SK-N-SH (cell line): ENCODE data around the gene SLC35F1. TPM values are rescaled to one million over a fixed set of nuclear protein-coding genes. Genes with fewer than 3 reads are reported as not detected.
A peak's percentile ranks its signal among the peaks of the same experiment; 100 is the strongest.

Experiments
- CTCF ChIA-PET: fragments of 300-600, 350-600 bp; formaldehyde crosslinking; extraction: SDS; loops from one replicate; lab custom pipeline; 2021; lab: Yijun Ruan, JAX
- POLR2A ChIA-PET: fragments of 350-600 bp; sonication (Branson Sonifier 250); formaldehyde crosslinking; extraction: SDS; loops from one replicate; lab custom pipeline; 2020; ENCODE audit warnings: antibody characterized with exemption, inconsistent platforms; lab: Yijun Ruan, JAX
- DNase-seq: peaks from one replicate; pipeline ENCODE4 v3.0.0; 2012
- H2AFZ ChIP-seq: fragments of 200-600 bp; sonication (generic); 2 replicates; pipeline ENCODE4 v1.8.1; 2016; ENCODE audit warnings: antibody characterized with exemption, mild to moderate bottlenecking, low read depth
- H3F3A ChIP-seq: fragments of 200-600 bp; sonication (generic); replicated peaks from 2 replicates; pipeline ENCODE3; 2016; ENCODE audit warnings: antibody characterized with exemption, mild to moderate bottlenecking; ENCODE audit not compliant: insufficient read depth
- H3K27ac ChIP-seq, 2 experiments: fragments of 200-500 bp in 1 of 2; fragments of 200-600 bp in 1 of 2; sonication (Bioruptor generic) in 1 of 2; sonication (generic), shearing (Covaris generic) in 1 of 2; 2 replicates each; pipeline versions ENCODE4 v1.5.1 to v1.6.1; 2014 to 2016; ENCODE audit warnings: low read depth in 2 of 2, inconsistent platforms in 1 of 2, low read length in 1 of 2, mild to moderate bottlenecking in 1 of 2, mixed read lengths in 1 of 2
- H3K27me3 ChIP-seq: fragments of 200-600 bp; sonication (generic), shearing (Covaris generic); 2 replicates; pipeline ENCODE4 v1.6.1; 2016; ENCODE audit warnings: mixed run types; ENCODE audit not compliant: insufficient read depth
- H3K36me3 ChIP-seq, 2 experiments: fragments of 200-500 bp in 1 of 2; fragments of 200-600 bp in 1 of 2; sonication (Bioruptor generic) in 1 of 2; sonication (generic) in 1 of 2; replicated peaks in 1 of 2; 2 replicates each; pipeline versions ENCODE3 to v1.5.1; 2014 to 2016; ENCODE audit warnings: low read length in 1 of 2, mild to moderate bottlenecking in 1 of 2; ENCODE audit not compliant: insufficient read depth in 2 of 2, control insufficient read depth in 1 of 2
- H3K4me1 ChIP-seq, 2 experiments: fragments of 200-500 bp in 1 of 2; fragments of 200-600 bp in 1 of 2; sonication (Bioruptor generic) in 1 of 2; sonication (generic), shearing (Covaris generic) in 1 of 2; 2 replicates each; pipeline versions ENCODE4 v1.5.1 to v1.6.1; 2014 to 2016; ENCODE audit warnings: low read depth in 1 of 2, low read length in 1 of 2, mixed run types in 1 of 2; ENCODE audit not compliant: insufficient read depth in 2 of 2, control insufficient read depth in 1 of 2
- H3K4me2 ChIP-seq: fragments of 200-600 bp; sonication (generic), shearing (Covaris generic); 2 replicates; pipeline ENCODE4 v1.6.1; 2017; ENCODE audit warnings: mixed run types
- H3K4me3 ChIP-seq, 2 experiments: fragments of 200-500 bp in 1 of 2; fragments of 200-600 bp in 1 of 2; sonication (Bioruptor generic) in 1 of 2; sonication (generic), shearing (Covaris generic) in 1 of 2; 2 replicates each; pipeline versions ENCODE4 v1.5.1 to v1.8.1; 2014 to 2016; ENCODE audit warnings: low read depth in 2 of 2, inconsistent platforms in 1 of 2, low read length in 1 of 2, mild to moderate bottlenecking in 1 of 2, mixed read lengths in 1 of 2, moderate library complexity in 1 of 2
- H3K79me2 ChIP-seq: fragments of 200-600 bp; sonication (generic); 2 replicates; pipeline ENCODE4 v1.8.1; 2017; ENCODE audit warnings: mild to moderate bottlenecking; ENCODE audit not compliant: insufficient read depth
- H3K9ac ChIP-seq: fragments of 200-600 bp; sonication (generic); 2 replicates; pipeline ENCODE4 v1.6.1; 2017; ENCODE audit warnings: mixed run types
- H3K9me2 ChIP-seq: fragments of 200-600 bp; sonication (generic); 2 replicates; pipeline ENCODE4 v1.6.1; 2017; ENCODE audit warnings: mixed run types
- H3K9me3 ChIP-seq: fragments of 200-600 bp; sonication (generic); 2 replicates; pipeline ENCODE4 v1.6.1; 2017; ENCODE audit warnings: mixed run types, mild to moderate bottlenecking, moderate library complexity
- H4K20me1 ChIP-seq: fragments of 200-600 bp; sonication (generic); 2 replicates; pipeline ENCODE4 v1.6.1; 2017; ENCODE audit warnings: mild to moderate bottlenecking, mixed run types; ENCODE audit not compliant: insufficient read depth
- ELF1 ChIP-seq: IDR thresholded peaks from 2 replicates; pipeline ENCODE4 v1.4.0; 2012
- EP300 ChIP-seq, 2 experiments: IDR thresholded peaks; 2 replicates each; pipeline versions ENCODE4 v1.4.0 to v1.6.1; 2012; ENCODE audit warnings: borderline replicate concordance in 1 of 2, low read depth in 1 of 2, low read length in 1 of 2
- FOXM1 ChIP-seq: IDR thresholded peaks from 2 replicates; pipeline ENCODE4 v1.4.0; 2012; ENCODE audit warnings: low read depth, mild to moderate bottlenecking
- GATA2 ChIP-seq: sonication (generic); formaldehyde crosslinking; IDR thresholded peaks from 2 replicates; pipeline ENCODE4 v1.5.0; 2020; ENCODE audit warnings: mild to moderate bottlenecking, missing genetic modification reagents
- MEF2A ChIP-seq: IDR thresholded peaks from 2 replicates; pipeline ENCODE4 v1.4.0; 2012; ENCODE audit warnings: low read depth, borderline replicate concordance
- MXI1 ChIP-seq: IDR thresholded peaks from 2 replicates; pipeline ENCODE4 v1.6.1; 2012; ENCODE audit warnings: mild to moderate bottlenecking, low read depth, low read length, improper control_type of control experiment
- NRF1 ChIP-seq: IDR thresholded peaks from 2 replicates; pipeline ENCODE4 v1.6.1; 2012; ENCODE audit warnings: low read depth, mild to moderate bottlenecking, low read length
- POLR2AphosphoS5 ChIP-seq: IDR thresholded peaks from 2 replicates; pipeline ENCODE4 v1.6.1; 2012; ENCODE audit warnings: low read depth, low read length
- RAD21 ChIP-seq: IDR thresholded peaks from 2 replicates; pipeline ENCODE4 v1.6.1; 2012; ENCODE audit warnings: mild to moderate bottlenecking, low read length
- RCOR1 ChIP-seq: fragments of 150-350 bp; IDR thresholded peaks from 2 replicates; pipeline ENCODE4 v1.6.1; 2017; ENCODE audit warnings: antibody characterized with exemption, low read length
- RFX5 ChIP-seq: IDR thresholded peaks from 2 replicates; pipeline ENCODE4 v1.6.1; 2012; ENCODE audit warnings: mild to moderate bottlenecking, improper control_type of control experiment, low read length
- TAF1 ChIP-seq: IDR thresholded peaks from 2 replicates; pipeline ENCODE4 v1.6.1; 2012; ENCODE audit warnings: low read depth, mild to moderate bottlenecking, low read length, moderate library complexity, borderline replicate concordance
- TCF12 ChIP-seq: IDR thresholded peaks from 2 replicates; pipeline ENCODE4 v1.4.0; 2012
- TEAD4 ChIP-seq: IDR thresholded peaks from 2 replicates; pipeline ENCODE4 v1.4.0; 2012; ENCODE audit warnings: mild to moderate bottlenecking, borderline replicate concordance; ENCODE audit not compliant: insufficient read depth
- YY1 ChIP-seq: IDR thresholded peaks from 2 replicates; pipeline ENCODE4 v1.4.0; 2012; ENCODE audit warnings: low read depth, mild to moderate bottlenecking
- WGBS: methylation state at CpG from one replicate; pipeline ENCODE4 v1.1.6; 2017; ENCODE audit warnings: low lambda C conversion rate; 5-methylcytosine and 5-hydroxymethylcytosine counted together
- polyA plus RNA-seq, 3 experiments: library from polyadenylated mRNA; depleted of rRNA; stranded (reverse); fragments of >200 nt; gene quantifications; 2 replicates each; pipeline ENCODE4 v1.2.3, GENCODE V29; 2012
- TF ChIP-seq, protein P1 (sequence below): fragments of 200-600 bp; sonication (generic); IDR thresholded peaks from 2 replicates; pipeline ENCODE4 v1.6.1; 2017; ENCODE audit warnings: antibody characterized with exemption, mild to moderate bottlenecking, moderate library complexity
- TF ChIP-seq, protein P2 (sequence below): fragments of 150-350 bp; IDR thresholded peaks from 2 replicates; pipeline ENCODE4 v1.6.1; 2017; ENCODE audit warnings: antibody characterized with exemption, low read length, low read depth, borderline replicate concordance
- TF ChIP-seq, protein P3 (sequence below): IDR thresholded peaks from 2 replicates; pipeline ENCODE4 v1.4.0; 2012; ENCODE audit warnings: low read depth
- TF ChIP-seq, protein P4 (sequence below): IDR thresholded peaks from 2 replicates; pipeline ENCODE4 v1.6.1; 2012; ENCODE audit warnings: mild to moderate bottlenecking, low read depth, low read length, moderate library complexity
- TF ChIP-seq, protein P5 (sequence below): IDR thresholded peaks from 2 replicates; pipeline ENCODE4 v1.4.0; 2012; ENCODE audit warnings: low read depth, borderline replicate concordance

SLC35F1 gene
- polyA plus RNA-seq, 1 of the 3 experiments (the other 2 are of a cell fraction): under 0.01 TPM

DNA sequence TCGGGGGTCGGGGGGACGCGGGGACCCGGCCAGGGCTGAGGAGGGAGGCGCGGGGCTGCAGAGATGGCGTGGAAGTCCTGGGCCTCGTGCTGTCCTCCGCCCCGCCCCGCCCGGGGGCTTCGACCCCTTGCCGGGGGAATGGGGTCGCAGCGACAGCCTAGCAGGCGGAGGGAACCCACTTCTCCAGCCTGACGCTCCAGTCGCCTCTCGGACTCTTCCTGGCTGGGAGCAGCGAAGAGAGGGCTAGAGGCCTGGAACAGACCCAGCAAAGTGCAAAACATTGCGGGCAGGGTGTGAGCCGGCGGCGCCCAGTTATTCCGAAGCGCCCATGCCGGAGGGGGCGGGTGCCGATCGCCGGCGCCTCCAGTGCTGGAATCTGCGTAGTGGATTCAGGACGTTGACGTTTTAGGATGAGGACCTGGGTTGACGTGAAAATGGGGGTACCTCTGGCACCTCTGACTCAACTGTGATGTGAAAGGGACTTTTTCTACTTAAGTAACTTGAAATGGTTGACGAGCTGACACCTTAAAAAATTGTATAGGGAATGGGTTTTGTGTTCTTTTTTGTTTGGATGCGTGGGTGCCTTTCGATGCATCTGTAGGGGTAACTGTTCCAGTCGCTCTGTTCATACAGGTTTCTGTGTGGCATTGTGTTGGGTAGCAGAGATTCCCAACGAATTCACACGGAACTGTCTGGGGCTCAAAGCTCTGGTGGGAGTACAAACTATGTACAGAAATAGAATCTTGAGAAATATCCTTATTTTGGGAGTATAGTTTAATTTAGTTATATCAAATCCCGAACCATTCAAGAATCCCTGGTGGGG, 1.4 kb downstream of the SLC35F1 start:
- no peak overlapping the region for H2AFZ ChIP-seq
- POLR2A ChIA-PET: no interaction called here

More for the DNA sequence above, 1.4 kb downstream of the SLC35F1 start:
- Histone ChIP-seq H3K9ac (no peak overlapping the region), H3K27me3 (peaks cover 19% of the 10 kb centered on the region), H3K27ac (no peak overlapping the region), H3K4me1 (no peaks in the 10 kb centered on the region; a peak in 1 of 4 replicates), H3K79me2 (no peaks in the 10 kb centered on the region), H3K9me2 (no peaks in the 10 kb centered on the region), H3F3A (no peaks in the 10 kb centered on the region), H4K20me1 (no peaks in the 10 kb centered on the region), H3K4me2 (peak overlapping the region; percentile 72), H3K4me3 (peak overlapping the region in 1 of 2 experiments; percentile 49; a peak in 1 of 4 replicates), H3K9me3 (no peaks in the 10 kb centered on the region), H3K36me3 (no peaks in the 10 kb centered on the region)
- WGBS: 8% methylated on average over 25 of the region's 45 CpGs
- no peak for TF ChIP-seq FOXM1
- TF ChIP-seq, protein P1, sequence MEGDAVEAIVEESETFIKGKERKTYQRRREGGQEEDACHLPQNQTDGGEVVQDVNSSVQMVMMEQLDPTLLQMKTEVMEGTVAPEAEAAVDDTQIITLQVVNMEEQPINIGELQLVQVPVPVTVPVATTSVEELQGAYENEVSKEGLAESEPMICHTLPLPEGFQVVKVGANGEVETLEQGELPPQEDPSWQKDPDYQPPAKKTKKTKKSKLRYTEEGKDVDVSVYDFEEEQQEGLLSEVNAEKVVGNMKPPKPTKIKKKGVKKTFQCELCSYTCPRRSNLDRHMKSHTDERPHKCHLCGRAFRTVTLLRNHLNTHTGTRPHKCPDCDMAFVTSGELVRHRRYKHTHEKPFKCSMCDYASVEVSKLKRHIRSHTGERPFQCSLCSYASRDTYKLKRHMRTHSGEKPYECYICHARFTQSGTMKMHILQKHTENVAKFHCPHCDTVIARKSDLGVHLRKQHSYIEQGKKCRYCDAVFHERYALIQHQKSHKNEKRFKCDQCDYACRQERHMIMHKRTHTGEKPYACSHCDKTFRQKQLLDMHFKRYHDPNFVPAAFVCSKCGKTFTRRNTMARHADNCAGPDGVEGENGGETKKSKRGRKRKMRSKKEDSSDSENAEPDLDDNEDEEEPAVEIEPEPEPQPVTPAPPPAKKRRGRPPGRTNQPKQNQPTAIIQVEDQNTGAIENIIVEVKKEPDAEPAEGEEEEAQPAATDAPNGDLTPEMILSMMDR: no peak
- TF ChIP-seq MEF2A: no peak
- no peak for TF ChIP-seq RFX5
- TF ChIP-seq, protein P2, sequence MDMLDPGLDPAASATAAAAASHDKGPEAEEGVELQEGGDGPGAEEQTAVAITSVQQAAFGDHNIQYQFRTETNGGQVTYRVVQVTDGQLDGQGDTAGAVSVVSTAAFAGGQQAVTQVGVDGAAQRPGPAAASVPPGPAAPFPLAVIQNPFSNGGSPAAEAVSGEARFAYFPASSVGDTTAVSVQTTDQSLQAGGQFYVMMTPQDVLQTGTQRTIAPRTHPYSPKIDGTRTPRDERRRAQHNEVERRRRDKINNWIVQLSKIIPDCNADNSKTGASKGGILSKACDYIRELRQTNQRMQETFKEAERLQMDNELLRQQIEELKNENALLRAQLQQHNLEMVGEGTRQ: no peak
- TF ChIP-seq YY1: no peak
- no peak for TF ChIP-seq EP300 (IDR thresholded peaks at IDR 0.05; ENCODE audit: borderline replicate concordance in 1 of 2, low read depth in 1 of 2, low read length in 1 of 2)
- TF ChIP-seq TAF1: no peak
- TF ChIP-seq, protein P3, sequence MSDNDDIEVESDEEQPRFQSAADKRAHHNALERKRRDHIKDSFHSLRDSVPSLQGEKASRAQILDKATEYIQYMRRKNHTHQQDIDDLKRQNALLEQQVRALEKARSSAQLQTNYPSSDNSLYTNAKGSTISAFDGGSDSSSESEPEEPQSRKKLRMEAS: no peak
- no peak for TF ChIP-seq TCF12
- TF ChIP-seq RCOR1: no peak
- no peak for TF ChIP-seq GATA2 (CRISPR knock-in tag)
- TF ChIP-seq ELF1: no peak
- TF ChIP-seq, protein P4, sequence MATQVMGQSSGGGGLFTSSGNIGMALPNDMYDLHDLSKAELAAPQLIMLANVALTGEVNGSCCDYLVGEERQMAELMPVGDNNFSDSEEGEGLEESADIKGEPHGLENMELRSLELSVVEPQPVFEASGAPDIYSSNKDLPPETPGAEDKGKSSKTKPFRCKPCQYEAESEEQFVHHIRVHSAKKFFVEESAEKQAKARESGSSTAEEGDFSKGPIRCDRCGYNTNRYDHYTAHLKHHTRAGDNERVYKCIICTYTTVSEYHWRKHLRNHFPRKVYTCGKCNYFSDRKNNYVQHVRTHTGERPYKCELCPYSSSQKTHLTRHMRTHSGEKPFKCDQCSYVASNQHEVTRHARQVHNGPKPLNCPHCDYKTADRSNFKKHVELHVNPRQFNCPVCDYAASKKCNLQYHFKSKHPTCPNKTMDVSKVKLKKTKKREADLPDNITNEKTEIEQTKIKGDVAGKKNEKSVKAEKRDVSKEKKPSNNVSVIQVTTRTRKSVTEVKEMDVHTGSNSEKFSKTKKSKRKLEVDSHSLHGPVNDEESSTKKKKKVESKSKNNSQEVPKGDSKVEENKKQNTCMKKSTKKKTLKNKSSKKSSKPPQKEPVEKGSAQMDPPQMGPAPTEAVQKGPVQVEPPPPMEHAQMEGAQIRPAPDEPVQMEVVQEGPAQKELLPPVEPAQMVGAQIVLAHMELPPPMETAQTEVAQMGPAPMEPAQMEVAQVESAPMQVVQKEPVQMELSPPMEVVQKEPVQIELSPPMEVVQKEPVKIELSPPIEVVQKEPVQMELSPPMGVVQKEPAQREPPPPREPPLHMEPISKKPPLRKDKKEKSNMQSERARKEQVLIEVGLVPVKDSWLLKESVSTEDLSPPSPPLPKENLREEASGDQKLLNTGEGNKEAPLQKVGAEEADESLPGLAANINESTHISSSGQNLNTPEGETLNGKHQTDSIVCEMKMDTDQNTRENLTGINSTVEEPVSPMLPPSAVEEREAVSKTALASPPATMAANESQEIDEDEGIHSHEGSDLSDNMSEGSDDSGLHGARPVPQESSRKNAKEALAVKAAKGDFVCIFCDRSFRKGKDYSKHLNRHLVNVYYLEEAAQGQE: no peak
- TF ChIP-seq TEAD4: no peak
- TF ChIP-seq POLR2AphosphoS5: no peak
- TF ChIP-seq, protein P5, sequence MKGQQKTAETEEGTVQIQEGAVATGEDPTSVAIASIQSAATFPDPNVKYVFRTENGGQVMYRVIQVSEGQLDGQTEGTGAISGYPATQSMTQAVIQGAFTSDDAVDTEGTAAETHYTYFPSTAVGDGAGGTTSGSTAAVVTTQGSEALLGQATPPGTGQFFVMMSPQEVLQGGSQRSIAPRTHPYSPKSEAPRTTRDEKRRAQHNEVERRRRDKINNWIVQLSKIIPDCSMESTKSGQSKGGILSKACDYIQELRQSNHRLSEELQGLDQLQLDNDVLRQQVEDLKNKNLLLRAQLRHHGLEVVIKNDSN: no peak
- no peak for TF ChIP-seq RAD21
- no peak for TF ChIP-seq MXI1
- TF ChIP-seq NRF1: no peak
- CTCF ChIA-PET: interaction anchor here (1.1 to 1.4 kb wide), 4 partner anchors 11 to 67 kb away, joined by 3 to 5 read pairs (median 4); no protein-coding TSS in a partner anchor
- no peak for DNase-seq
